Naive thymus-derived CD4-positive, alpha-beta T cell (primary cell): Measurements from ENCODE around the gene CFAP299. TPM values are rescaled to one million over a fixed set of nuclear protein-coding genes. Genes with fewer than 3 reads are reported as not detected.

Experiments used
- ATAC-seq: fragments of 150-1000 bp; cut with Tn5 transposase; 2 replicates; pipeline ENCODE4 v1.10.0; 2021; ENCODE audit warnings: mild to moderate bottlenecking, moderate library complexity
- CTCF ChIA-PET: fragments of 350-600 bp; sonication (Branson Sonifier 250); formaldehyde crosslinking; loops from one replicate; lab custom pipeline; 2021; ENCODE audit warnings: antibody characterized with exemption; lab: Charles Lee
- POLR2A ChIA-PET: fragments of 350-600 bp; sonication (Branson Sonifier 250); formaldehyde crosslinking; loops from one replicate; lab custom pipeline; 2021; ENCODE audit warnings: antibody characterized with exemption, inconsistent platforms; lab: Charles Lee
- DNase-seq, 9 donors: peaks; one replicate each; pipeline versions ENCODE4 v3.0.0 to v3.0.0-alpha.2; 2020 to 2022; ENCODE audit warnings: mixed read lengths in 1 of 9
- H3K27ac ChIP-seq: one replicate; pipeline ENCODE4 v1.7.0; 2013; ENCODE audit warnings: mild to moderate bottlenecking, low read depth, low read length, moderate library complexity
- H3K27me3 ChIP-seq, 2 donors: one replicate each; pipeline ENCODE4 v1.7.0; 2013; ENCODE audit warnings: low read length in 2 of 2, mild to moderate bottlenecking in 2 of 2, moderate library complexity in 2 of 2; ENCODE audit not compliant: control insufficient read depth in 2 of 2, insufficient read depth in 2 of 2
- H3K36me3 ChIP-seq, 3 experiments: 1 replicate in 2 of 3; 2 replicates in 1 of 3; pipeline ENCODE4 v1.7.0; 2013; ENCODE audit warnings: low read length in 3 of 3, mild to moderate bottlenecking in 3 of 3, moderate library complexity in 1 of 3; ENCODE audit not compliant: insufficient read depth in 3 of 3, control insufficient read depth in 2 of 3
- H3K4me1 ChIP-seq, 2 donors: one replicate each; pipeline ENCODE4 v1.7.0; 2013; ENCODE audit warnings: low read length in 2 of 2, mild to moderate bottlenecking in 2 of 2, moderate library complexity in 1 of 2; ENCODE audit not compliant: control insufficient read depth in 2 of 2, insufficient read depth in 2 of 2
- H3K4me3 ChIP-seq: 2 replicates; pipeline ENCODE4 v1.7.0; 2013; ENCODE audit warnings: mild to moderate bottlenecking, low read length
- H3K9me3 ChIP-seq, 3 experiments: 1 replicate in 2 of 3; 2 replicates in 1 of 3; pipeline ENCODE4 v1.7.0; 2013; ENCODE audit warnings: low read length in 3 of 3; ENCODE audit not compliant: control insufficient read depth in 2 of 3
- H3K27ac Mint-ChIP-seq, 9 donors: one replicate each; pipeline ENCODE4 v1.8.0; 2020 to 2022; ENCODE audit warnings: mixed read lengths in 9 of 9, mild to moderate bottlenecking in 8 of 9, moderate library complexity in 5 of 9, inconsistent platforms in 2 of 9
- H3K27me3 Mint-ChIP-seq, 5 donors: one replicate each; pipeline ENCODE4 v1.8.0; 2021 to 2022; ENCODE audit warnings: mixed read lengths in 5 of 5, mild to moderate bottlenecking in 1 of 5
- H3K36me3 Mint-ChIP-seq, 5 donors: one replicate each; pipeline ENCODE4 v1.8.0; 2020 to 2022; ENCODE audit warnings: mixed read lengths in 5 of 5, mild to moderate bottlenecking in 3 of 5, inconsistent platforms in 1 of 5
- H3K4me1 Mint-ChIP-seq, 7 donors: one replicate each; pipeline ENCODE4 v1.8.0; 2020 to 2022; ENCODE audit warnings: mixed read lengths in 7 of 7, mild to moderate bottlenecking in 3 of 7, inconsistent platforms in 1 of 7
- H3K4me3 Mint-ChIP-seq, 10 donors: one replicate each; pipeline ENCODE4 v1.8.0; 2020 to 2022; ENCODE audit warnings: mild to moderate bottlenecking in 10 of 10, mixed read lengths in 10 of 10, moderate library complexity in 6 of 10, inconsistent platforms in 2 of 10
- H3K9me3 Mint-ChIP-seq, 11 donors: one replicate each; pipeline ENCODE4 v1.8.0; 2020 to 2022; ENCODE audit warnings: mixed read lengths in 11 of 11, mild to moderate bottlenecking in 4 of 11, inconsistent platforms in 1 of 11, moderate library complexity in 1 of 11
- intact Hi-C, 2 donors: fragments of 100-400 bp; cut with micrococcal nuclease; formaldehyde crosslinking; loops; one replicate each; pipeline ENCODE4 v1.15.1; 2023
- polyA plus RNA-seq, 2 donors: library from polyadenylated mRNA; unstranded; fragments of 300-500 nt; fragmentation: Illumina TruSeq; gene quantifications; one replicate each; pipeline ENCODE4 v1.2.3, GENCODE V29; 2021
- total RNA-seq, 6 experiments: library from RNA in 5 of 6; stranded (reverse) in 5 of 6; gene quantifications; 1 replicate in 5 of 6; 2 replicates in 1 of 6; pipeline ENCODE4 v1.2.3 and lab custom pipeline; 2021 to 2026

CFAP299 gene
- total and polyA plus RNA-seq, 7 experiments from 2014 or later: not detected

GRCh38 chr4:80417019-80417418 lies 81.5 kb downstream of the CFAP299 start:
- no peaks in the 10 kb centered on the region for H3K36me3 ChIP-seq
- no peaks in the 10 kb centered on the region for H3K36me3 Mint-ChIP-seq
- H3K4me1 Mint-ChIP-seq: peaks cover 0 to 12% (median 5%) of the 10 kb centered on the region in 7 donors

GRCh38 chr4:80419946-80420345 lies 84.4 kb downstream of the CFAP299 start:
- H3K9me3 Mint-ChIP-seq: peaks cover 0 to 18% (median 3%) of the 10 kb centered on the region in 11 donors
- H3K27ac ChIP-seq: no peak overlapping the region
- ChIA-PET CTCF (no interaction called here), POLR2A (interaction anchor here (0.8 kb wide), 1 partner anchor 18 kb away, joined by 3 read pairs; no protein-coding TSS in a partner anchor)
- H3K4me3 Mint-ChIP-seq: no peak overlapping the region
- peaks cover 0 to 13% of the 10 kb centered on the region in 2 donors for H3K4me1 ChIP-seq
- intact Hi-C loops: no loop called here
- no peaks in the 10 kb centered on the region for H3K27me3 ChIP-seq
- H3K36me3 ChIP-seq: no peaks in the 10 kb centered on the region
- no peaks in the 10 kb centered on the region for H3K9me3 ChIP-seq
- H3K4me3 ChIP-seq: no peak overlapping the region
- H3K27ac Mint-ChIP-seq: peak overlapping the region in 1 of 9 donors; percentile 10
- H3K36me3 Mint-ChIP-seq: no peaks in the 10 kb centered on the region
- peaks cover 2 to 25% (median 9%) of the 10 kb centered on the region in 7 donors for H3K4me1 Mint-ChIP-seq
- ATAC-seq: no peak
- H3K27me3 Mint-ChIP-seq: no peaks in the 10 kb centered on the region
- no peak for DNase-seq

More at GRCh38 chr4:80417019-80417418, 81.5 kb downstream of the CFAP299 start:
- no peaks in the 10 kb centered on the region for H3K4me1 ChIP-seq
- Mint-ChIP-seq H3K9me3 (peaks cover 0 to 9% (median 0%) of the 10 kb centered on the region in 11 donors), H3K27ac (no peak overlapping the region), H3K27me3 (no peaks in the 10 kb centered on the region), H3K4me3 (no peak overlapping the region)
- DNase-seq (no peak), ATAC-seq (no peak)
- H3K27me3 ChIP-seq: no peaks in the 10 kb centered on the region
- POLR2A ChIA-PET: no interaction called here
- CTCF ChIA-PET: no interaction called here
- no peak overlapping the region for H3K4me3 ChIP-seq
- no peaks in the 10 kb centered on the region for H3K9me3 ChIP-seq
- H3K27ac ChIP-seq: no peak overlapping the region
- intact Hi-C loops: no loop called here

GRCh38 chr4:80420638-80421037 lies 85.1 kb downstream of the CFAP299 start:
- H3K4me1 Mint-ChIP-seq: peaks cover 2 to 25% (median 13%) of the 10 kb centered on the region in 7 donors
- no peaks in the 10 kb centered on the region for H3K27me3 Mint-ChIP-seq
- ChIA-PET CTCF (no interaction called here), POLR2A (no interaction called here)
- no peaks in the 10 kb centered on the region for H3K36me3 ChIP-seq
- intact Hi-C loops: no loop called here
- no peak overlapping the region for H3K4me3 ChIP-seq
- no peaks in the 10 kb centered on the region for H3K9me3 ChIP-seq
- no peaks in the 10 kb centered on the region for H3K27me3 ChIP-seq
- no peaks in the 10 kb centered on the region for H3K36me3 Mint-ChIP-seq
- DNase-seq: no peak
- H3K4me3 Mint-ChIP-seq: no peak overlapping the region
- no peak overlapping the region for H3K27ac ChIP-seq
- peaks cover 0 to 18% (median 3%) of the 10 kb centered on the region in 11 donors for H3K9me3 Mint-ChIP-seq
- no peak for ATAC-seq
- peaks cover 0 to 13% of the 10 kb centered on the region in 2 donors for H3K4me1 ChIP-seq
- peak overlapping the region in 1 of 9 donors; percentile 26 for H3K27ac Mint-ChIP-seq

GRCh38 chr4:80422727-80423404 lies 87.3 kb downstream of the CFAP299 start:
- Mint-ChIP-seq H3K27ac (no peak overlapping the region), H3K27me3 (no peaks in the 10 kb centered on the region), H3K4me3 (no peak overlapping the region), H3K36me3 (no peaks in the 10 kb centered on the region), H3K4me1 (peaks cover 2 to 28% (median 16%) of the 10 kb centered on the region in 7 donors), H3K9me3 (peaks cover 0 to 13% (median 3%) of the 10 kb centered on the region in 11 donors)
- no peak overlapping the region for H3K27ac ChIP-seq
- no peaks in the 10 kb centered on the region for H3K9me3 ChIP-seq
- ATAC-seq (peak; percentile 78), DNase-seq (peak in 4 of 9 donors; percentile 18 to 47 (median 22))
- H3K4me3 ChIP-seq: no peak overlapping the region
- no peaks in the 10 kb centered on the region for H3K27me3 ChIP-seq
- H3K36me3 ChIP-seq: no peaks in the 10 kb centered on the region
- CTCF ChIA-PET: no interaction called here
- H3K4me1 ChIP-seq: peaks cover 0 to 13% of the 10 kb centered on the region in 2 donors
- POLR2A ChIA-PET: no interaction called here
- intact Hi-C loops: loop anchor here in 1 of 2 donors (2.0 kb wide), 1 partner anchor 16 kb away; no protein-coding TSS in a partner anchor

- H3K27ac Mint-ChIP-seq: peak overlapping the region in 5 of 9 donors; percentile 1 to 56 (median 19)
- H3K4me1 ChIP-seq: peaks cover 0 to 13% of the 10 kb centered on the region in 2 donors
- no peak overlapping the region for H3K4me3 ChIP-seq
- peaks cover 0 to under 1% (median 0%) of the 10 kb centered on the region in 5 donors for H3K27me3 Mint-ChIP-seq
- peaks cover 2 to 28% (median 16%) of the 10 kb centered on the region in 7 donors for H3K4me1 Mint-ChIP-seq
- CTCF ChIA-PET: no interaction called here
- no peak for DNase-seq
- no peak overlapping the region for H3K27ac ChIP-seq
- H3K27me3 ChIP-seq: no peaks in the 10 kb centered on the region
- H3K9me3 ChIP-seq: no peaks in the 10 kb centered on the region
- peaks cover 0 to 13% (median 0%) of the 10 kb centered on the region in 11 donors for H3K9me3 Mint-ChIP-seq
- POLR2A ChIA-PET: no interaction called here
- H3K36me3 ChIP-seq: no peaks in the 10 kb centered on the region
- H3K4me3 Mint-ChIP-seq: peak overlapping the region in 2 of 10 donors; percentile 6 to 13
- no peak for ATAC-seq
- intact Hi-C loops: loop anchor here in 1 of 2 donors (2.0 kb wide), 1 partner anchor 15 kb away; no protein-coding TSS in a partner anchor
- H3K36me3 Mint-ChIP-seq: no peaks in the 10 kb centered on the region
Observed at GRCh38 chr4:80423553-80424224, 88.2 kb downstream of the CFAP299 start.

GRCh38 chr4:80424225-80424581 lies 88.7 kb downstream of the CFAP299 start:
- H3K4me1 Mint-ChIP-seq: peaks cover 2 to 28% (median 16%) of the 10 kb centered on the region in 7 donors
- Histone ChIP-seq H3K4me1 (peaks cover 0 to 13% of the 10 kb centered on the region in 2 donors), H3K9me3 (no peaks in the 10 kb centered on the region), H3K36me3 (no peaks in the 10 kb centered on the region), H3K27ac (no peak overlapping the region), H3K4me3 (no peak overlapping the region), H3K27me3 (no peaks in the 10 kb centered on the region)
- peak overlapping the region in 3 of 9 donors; percentile 1 to 56 (median 19) for H3K27ac Mint-ChIP-seq
- ATAC-seq: no peak
- no peaks in the 10 kb centered on the region for H3K36me3 Mint-ChIP-seq
- peaks cover 0 to 1% (median 0%) of the 10 kb centered on the region in 5 donors for H3K27me3 Mint-ChIP-seq
- H3K4me3 Mint-ChIP-seq: no peak overlapping the region
- POLR2A ChIA-PET: no interaction called here
- intact Hi-C loops: no loop called here
- peaks cover 0 to 13% (median 0%) of the 10 kb centered on the region in 11 donors for H3K9me3 Mint-ChIP-seq
- CTCF ChIA-PET: no interaction called here
- DNase-seq: no peak
